ENCODE results near the gene GTF3C1.

DNA sequence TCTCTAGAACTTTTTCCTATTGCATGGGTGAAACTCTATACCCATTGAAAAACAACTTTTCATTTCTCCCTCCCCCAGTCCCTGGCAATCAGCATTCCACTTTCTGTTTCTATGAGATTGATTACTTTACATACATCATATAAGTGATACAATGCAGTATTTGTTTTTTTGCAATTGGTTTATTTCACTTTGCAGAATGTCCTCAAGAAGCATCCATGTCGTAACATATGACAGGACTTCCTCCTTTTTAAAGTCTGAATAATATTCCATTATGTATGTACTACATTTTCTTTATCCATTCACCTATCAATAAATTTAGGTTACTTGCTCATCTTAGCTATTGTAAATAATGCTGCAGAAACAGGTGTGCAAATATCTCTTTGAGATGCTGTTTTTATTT is 139.0 kb downstream of the GTF3C1 start:
- TF ChIP-seq, protein P1, sequence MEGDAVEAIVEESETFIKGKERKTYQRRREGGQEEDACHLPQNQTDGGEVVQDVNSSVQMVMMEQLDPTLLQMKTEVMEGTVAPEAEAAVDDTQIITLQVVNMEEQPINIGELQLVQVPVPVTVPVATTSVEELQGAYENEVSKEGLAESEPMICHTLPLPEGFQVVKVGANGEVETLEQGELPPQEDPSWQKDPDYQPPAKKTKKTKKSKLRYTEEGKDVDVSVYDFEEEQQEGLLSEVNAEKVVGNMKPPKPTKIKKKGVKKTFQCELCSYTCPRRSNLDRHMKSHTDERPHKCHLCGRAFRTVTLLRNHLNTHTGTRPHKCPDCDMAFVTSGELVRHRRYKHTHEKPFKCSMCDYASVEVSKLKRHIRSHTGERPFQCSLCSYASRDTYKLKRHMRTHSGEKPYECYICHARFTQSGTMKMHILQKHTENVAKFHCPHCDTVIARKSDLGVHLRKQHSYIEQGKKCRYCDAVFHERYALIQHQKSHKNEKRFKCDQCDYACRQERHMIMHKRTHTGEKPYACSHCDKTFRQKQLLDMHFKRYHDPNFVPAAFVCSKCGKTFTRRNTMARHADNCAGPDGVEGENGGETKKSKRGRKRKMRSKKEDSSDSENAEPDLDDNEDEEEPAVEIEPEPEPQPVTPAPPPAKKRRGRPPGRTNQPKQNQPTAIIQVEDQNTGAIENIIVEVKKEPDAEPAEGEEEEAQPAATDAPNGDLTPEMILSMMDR (IDR thresholded peaks at IDR 0.05): no peak
- TF ChIP-seq POLR2AphosphoS5 (IDR thresholded peaks at IDR 0.05): no peak
- TF ChIP-seq POLR2A (IDR thresholded peaks at IDR 0.05): no peak
